Measurements from ENCODE around the gene OR8G1.

- TF ChIP-seq, protein P1, sequence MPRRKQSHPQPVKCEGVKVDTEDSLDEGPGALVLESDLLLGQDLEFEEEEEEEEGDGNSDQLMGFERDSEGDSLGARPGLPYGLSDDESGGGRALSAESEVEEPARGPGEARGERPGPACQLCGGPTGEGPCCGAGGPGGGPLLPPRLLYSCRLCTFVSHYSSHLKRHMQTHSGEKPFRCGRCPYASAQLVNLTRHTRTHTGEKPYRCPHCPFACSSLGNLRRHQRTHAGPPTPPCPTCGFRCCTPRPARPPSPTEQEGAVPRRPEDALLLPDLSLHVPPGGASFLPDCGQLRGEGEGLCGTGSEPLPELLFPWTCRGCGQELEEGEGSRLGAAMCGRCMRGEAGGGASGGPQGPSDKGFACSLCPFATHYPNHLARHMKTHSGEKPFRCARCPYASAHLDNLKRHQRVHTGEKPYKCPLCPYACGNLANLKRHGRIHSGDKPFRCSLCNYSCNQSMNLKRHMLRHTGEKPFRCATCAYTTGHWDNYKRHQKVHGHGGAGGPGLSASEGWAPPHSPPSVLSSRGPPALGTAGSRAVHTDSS (tag by site-specific recombination; IDR thresholded peaks at IDR 0.05): no peak
- TF ChIP-seq, protein P2, sequence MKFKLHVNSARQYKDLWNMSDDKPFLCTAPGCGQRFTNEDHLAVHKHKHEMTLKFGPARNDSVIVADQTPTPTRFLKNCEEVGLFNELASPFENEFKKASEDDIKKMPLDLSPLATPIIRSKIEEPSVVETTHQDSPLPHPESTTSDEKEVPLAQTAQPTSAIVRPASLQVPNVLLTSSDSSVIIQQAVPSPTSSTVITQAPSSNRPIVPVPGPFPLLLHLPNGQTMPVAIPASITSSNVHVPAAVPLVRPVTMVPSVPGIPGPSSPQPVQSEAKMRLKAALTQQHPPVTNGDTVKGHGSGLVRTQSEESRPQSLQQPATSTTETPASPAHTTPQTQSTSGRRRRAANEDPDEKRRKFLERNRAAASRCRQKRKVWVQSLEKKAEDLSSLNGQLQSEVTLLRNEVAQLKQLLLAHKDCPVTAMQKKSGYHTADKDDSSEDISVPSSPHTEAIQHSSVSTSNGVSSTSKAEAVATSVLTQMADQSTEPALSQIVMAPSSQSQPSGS (tag by site-specific recombination; IDR thresholded peaks at IDR 0.05; ENCODE audit: low read depth): no peak
- TF ChIP-seq ZNF416 (tag by site-specific recombination; IDR thresholded peaks at IDR 0.05): no peak
- TF ChIP-seq CTCF (tag by site-specific recombination; IDR thresholded peaks at IDR 0.05): no peak
Observed at GRCh38 chr11:124274000-124274399, 33.1 kb downstream of the OR8G1 start.
